ENCODE results near the gene GRAMD2B.

The GRAMD2B gene

DNA sequence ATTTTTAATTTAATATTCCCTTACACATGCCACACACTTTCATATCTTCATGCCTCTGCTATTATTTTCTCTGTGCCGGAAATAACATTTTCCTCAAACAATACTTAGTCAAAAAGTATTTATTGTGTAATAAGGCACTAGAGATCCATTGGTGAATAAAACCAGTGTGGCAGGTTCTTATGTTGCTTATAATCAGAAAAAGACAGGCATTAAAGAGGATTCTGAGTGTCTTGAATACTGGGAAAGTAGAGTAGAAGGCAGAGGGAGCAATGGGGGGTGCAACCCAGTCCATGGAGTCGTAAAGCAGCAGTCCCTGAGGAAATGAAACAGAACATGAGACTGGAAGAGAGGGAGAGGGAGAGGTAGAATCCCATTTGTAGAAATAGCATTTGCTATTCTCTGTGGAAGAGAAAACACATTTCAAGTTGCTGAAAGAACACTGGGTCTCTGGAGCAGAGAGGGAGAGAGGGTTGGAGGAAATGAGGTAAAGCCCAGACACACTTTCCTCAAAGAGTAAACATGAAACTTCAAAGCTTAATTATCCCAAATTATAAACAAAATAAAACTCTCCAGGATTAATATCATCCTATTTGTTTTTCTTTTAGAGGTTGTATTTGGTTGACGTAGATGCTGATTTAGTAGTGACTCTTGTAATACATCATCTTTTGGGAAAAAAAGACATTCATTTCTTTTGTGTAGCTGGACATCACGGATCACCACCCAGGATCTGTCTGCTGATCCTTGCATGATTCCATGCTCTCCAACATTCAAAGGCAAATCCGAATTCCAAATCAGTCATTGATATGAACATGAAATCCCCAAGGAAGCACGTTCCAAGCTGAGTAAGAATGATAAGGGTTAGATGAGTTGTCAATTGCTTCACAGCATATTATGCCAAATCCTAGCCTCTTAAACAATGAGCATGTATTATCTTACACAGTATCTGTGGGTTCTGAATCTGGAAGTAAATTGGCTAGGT lies 37.4 kb upstream of the GRAMD2B start:
- Histone ChIP-seq H3K4me2 (ENCODE audit: low read length, poor library complexity, severe bottlenecking) (no peak overlapping the region), H3K27ac (ENCODE audit: low read length, poor library complexity, severe bottlenecking) (peak overlapping the region; percentile 78), H2BK5ac (ENCODE audit: low read depth, low read length, poor library complexity, severe bottlenecking) (no peak overlapping the region), H2AK5ac (ENCODE audit: low read length, severe bottlenecking) (peak overlapping the region; percentile 86), H3K36me3 (ENCODE audit: control insufficient read depth in 1 of 2, insufficient read depth in 2 of 2, low read depth in 1 of 2, low read length in 2 of 2) (no peaks in the 10 kb centered on the region), H4K91ac (ENCODE audit: low read length) (no peak overlapping the region), H3K14ac (ENCODE audit: low read length in 2 of 2) (no peak overlapping the region), H2BK12ac (ENCODE audit: low read length in 2 of 2) (no peak overlapping the region), H3K27me3 (ENCODE audit: control insufficient read depth in 1 of 2, insufficient read depth in 1 of 2, low read length in 2 of 2) (no peaks in the 10 kb centered on the region), H3K79me1 (replicated peaks; ENCODE audit: low read length, poor library complexity, severe bottlenecking) (peaks cover 8% of the 10 kb centered on the region), H2BK120ac (ENCODE audit: low read depth, low read length) (no peak overlapping the region), H2BK15ac (ENCODE audit: low read depth, poor library complexity, severe bottlenecking) (no peak overlapping the region), H3K4me1 (ENCODE audit: control insufficient read depth, insufficient read depth, low read depth, low read length) (peaks cover 8% of the 10 kb centered on the region), H3K9ac (ENCODE audit: low read length) (no peak overlapping the region), H4K8ac (ENCODE audit: low read length) (no peak overlapping the region), H3K4me3 (ENCODE audit: insufficient read depth in 1 of 2, low read depth in 1 of 2, low read length in 2 of 2) (no peak overlapping the region), H2AFZ (ENCODE audit: low read depth, low read length) (no peak overlapping the region), H3K23ac (ENCODE audit: low read length in 2 of 2) (no peak overlapping the region), H3K4ac (ENCODE audit: low read depth in 1 of 2, low read length in 2 of 2) (no peak overlapping the region), H3K18ac (ENCODE audit: low read depth in 1 of 2, low read length in 2 of 2) (no peak overlapping the region), H3K9me3 (ENCODE audit: control insufficient read depth, low read length) (peaks cover 10% of the 10 kb centered on the region)
- WGBS: 79% methylated on average over 3 of the region's 6 CpGs
- DNase-seq: no peak

DNA sequence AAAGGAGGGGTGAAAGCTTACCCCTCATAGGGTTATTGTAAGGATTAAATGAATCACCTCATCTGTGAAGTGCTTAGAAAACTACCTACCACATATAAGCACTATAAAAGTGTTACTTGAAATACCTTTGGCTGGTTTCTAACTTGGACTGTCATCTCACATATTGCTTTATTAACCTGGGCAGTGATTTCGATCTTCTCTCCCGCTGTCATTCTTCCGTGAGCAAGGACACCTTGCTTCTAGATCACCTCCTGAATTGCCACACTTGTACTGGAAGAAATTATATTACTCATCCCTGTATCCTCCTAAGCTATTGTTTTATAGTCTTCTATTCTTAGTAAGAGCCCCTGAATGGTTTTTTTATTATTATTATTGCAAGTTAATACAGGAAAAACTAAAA lies 34.0 kb upstream of the GRAMD2B start:
- Histone ChIP-seq H2BK15ac (ENCODE audit: low read depth, poor library complexity, severe bottlenecking) (no peak overlapping the region), H4K8ac (ENCODE audit: low read length) (no peak overlapping the region), H3K4me3 (ENCODE audit: insufficient read depth in 1 of 2, low read depth in 1 of 2, low read length in 2 of 2) (no peak overlapping the region), H2AK5ac (ENCODE audit: low read length, severe bottlenecking) (no peak overlapping the region), H2AFZ (ENCODE audit: low read depth, low read length) (no peak overlapping the region), H3K9me3 (ENCODE audit: control insufficient read depth, low read length) (no peaks in the 10 kb centered on the region), H2BK5ac (ENCODE audit: low read depth, low read length, poor library complexity, severe bottlenecking) (no peak overlapping the region), H3K27me3 (ENCODE audit: control insufficient read depth in 1 of 2, insufficient read depth in 1 of 2, low read length in 2 of 2) (no peaks in the 10 kb centered on the region), H2BK120ac (ENCODE audit: low read depth, low read length) (no peak overlapping the region), H4K91ac (ENCODE audit: low read length) (no peak overlapping the region), H3K9ac (ENCODE audit: low read length) (no peak overlapping the region), H3K23ac (ENCODE audit: low read length in 2 of 2) (no peak overlapping the region), H3K18ac (ENCODE audit: low read depth in 1 of 2, low read length in 2 of 2) (no peak overlapping the region), H3K4ac (ENCODE audit: low read depth in 1 of 2, low read length in 2 of 2) (no peak overlapping the region), H3K4me2 (ENCODE audit: low read length, poor library complexity, severe bottlenecking) (no peak overlapping the region), H3K36me3 (ENCODE audit: control insufficient read depth in 1 of 2, insufficient read depth in 2 of 2, low read depth in 1 of 2, low read length in 2 of 2) (no peaks in the 10 kb centered on the region), H2BK12ac (ENCODE audit: low read length in 2 of 2) (no peak overlapping the region), H3K14ac (ENCODE audit: low read length in 2 of 2) (no peak overlapping the region), H3K27ac (ENCODE audit: low read length, poor library complexity, severe bottlenecking) (no peak overlapping the region), H3K4me1 (ENCODE audit: control insufficient read depth, insufficient read depth, low read depth, low read length) (peaks cover 6% of the 10 kb centered on the region), H3K79me1 (replicated peaks; ENCODE audit: low read length, poor library complexity, severe bottlenecking) (peaks cover 13% of the 10 kb centered on the region)
- no peak for DNase-seq
- WGBS: 100% methylated on average over 3 of the region's 3 CpGs

DNA sequence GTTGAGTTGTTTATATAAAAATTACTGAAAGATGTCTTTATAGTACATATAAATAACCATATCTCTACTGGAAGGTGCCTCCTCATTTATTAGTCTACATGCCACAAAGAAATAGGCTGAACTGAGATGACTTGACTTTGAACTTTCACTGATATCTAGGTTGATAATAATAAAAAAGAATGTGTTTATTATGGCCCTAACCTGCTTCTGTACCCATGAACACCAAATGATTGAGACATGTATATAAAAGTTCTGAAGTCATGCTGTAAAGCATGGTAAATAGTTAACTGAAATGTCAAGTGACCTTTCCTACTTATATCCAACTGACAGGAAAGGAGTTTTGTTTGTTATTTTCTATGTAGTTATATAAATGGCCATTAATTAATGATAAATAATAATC lies 33.2 kb upstream of the GRAMD2B start:
- Histone ChIP-seq H3K27ac (ENCODE audit: low read length, poor library complexity, severe bottlenecking) (no peak overlapping the region), H3K23ac (ENCODE audit: low read length in 2 of 2) (no peak overlapping the region), H3K4me3 (ENCODE audit: insufficient read depth in 1 of 2, low read depth in 1 of 2, low read length in 2 of 2) (no peak overlapping the region), H2AFZ (ENCODE audit: low read depth, low read length) (no peak overlapping the region), H2BK5ac (ENCODE audit: low read depth, low read length, poor library complexity, severe bottlenecking) (no peak overlapping the region), H3K18ac (ENCODE audit: low read depth in 1 of 2, low read length in 2 of 2) (no peak overlapping the region), H3K4ac (ENCODE audit: low read depth in 1 of 2, low read length in 2 of 2) (no peak overlapping the region), H2AK5ac (ENCODE audit: low read length, severe bottlenecking) (no peak overlapping the region), H4K91ac (ENCODE audit: low read length) (no peak overlapping the region), H2BK15ac (ENCODE audit: low read depth, poor library complexity, severe bottlenecking) (no peak overlapping the region), H3K27me3 (ENCODE audit: control insufficient read depth in 1 of 2, insufficient read depth in 1 of 2, low read length in 2 of 2) (no peaks in the 10 kb centered on the region), H3K9me3 (ENCODE audit: control insufficient read depth, low read length) (no peaks in the 10 kb centered on the region), H3K14ac (ENCODE audit: low read length in 2 of 2) (no peak overlapping the region), H3K4me1 (ENCODE audit: control insufficient read depth, insufficient read depth, low read depth, low read length) (peaks cover 3% of the 10 kb centered on the region), H3K79me1 (replicated peaks; ENCODE audit: low read length, poor library complexity, severe bottlenecking) (peaks cover 13% of the 10 kb centered on the region), H3K36me3 (ENCODE audit: control insufficient read depth in 1 of 2, insufficient read depth in 2 of 2, low read depth in 1 of 2, low read length in 2 of 2) (no peaks in the 10 kb centered on the region), H2BK120ac (ENCODE audit: low read depth, low read length) (no peak overlapping the region), H4K8ac (ENCODE audit: low read length) (no peak overlapping the region), H2BK12ac (ENCODE audit: low read length in 2 of 2) (no peak overlapping the region), H3K9ac (ENCODE audit: low read length) (no peak overlapping the region), H3K4me2 (ENCODE audit: low read length, poor library complexity, severe bottlenecking) (no peak overlapping the region)
- no peak for DNase-seq

DNA sequence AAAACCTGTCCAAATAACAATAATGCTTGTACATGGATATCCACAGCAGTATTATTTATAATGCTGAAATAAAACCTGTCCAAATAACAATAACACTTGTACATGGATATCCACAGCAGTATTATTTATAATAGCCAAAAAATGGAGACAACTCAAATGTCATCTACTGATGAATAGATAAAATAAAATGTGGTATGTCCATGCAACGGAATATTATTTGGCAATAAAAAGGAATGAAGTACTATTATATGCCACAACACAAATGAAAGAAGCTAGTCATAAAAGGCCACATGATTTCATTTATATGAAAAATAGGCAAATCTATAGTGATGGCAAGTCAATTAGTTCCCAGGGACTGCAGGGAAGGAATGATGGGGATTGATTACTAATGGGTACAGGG lies 31.8 kb upstream of the GRAMD2B start:
- no peak overlapping the region for H2AFZ ChIP-seq (ENCODE audit: low read depth, low read length)
- H2AK5ac ChIP-seq (ENCODE audit: low read length, severe bottlenecking): no peak overlapping the region
- no peak overlapping the region for H3K18ac ChIP-seq (ENCODE audit: low read depth in 1 of 2, low read length in 2 of 2)
- no CpG with 5 or more reads among the region's 1 CpG for WGBS
- H3K4ac ChIP-seq (ENCODE audit: low read depth in 1 of 2, low read length in 2 of 2): no peak overlapping the region
- no peak overlapping the region for H3K14ac ChIP-seq (ENCODE audit: low read length in 2 of 2)
- H3K23ac ChIP-seq (ENCODE audit: low read length in 2 of 2): no peak overlapping the region
- no peak overlapping the region for H2BK5ac ChIP-seq (ENCODE audit: low read depth, low read length, poor library complexity, severe bottlenecking)
- H4K91ac ChIP-seq (ENCODE audit: low read length): no peak overlapping the region
- no peak overlapping the region for H3K4me3 ChIP-seq (ENCODE audit: insufficient read depth in 1 of 2, low read depth in 1 of 2, low read length in 2 of 2)
- H2BK15ac ChIP-seq (ENCODE audit: low read depth, poor library complexity, severe bottlenecking): no peak overlapping the region
- H2BK120ac ChIP-seq (ENCODE audit: low read depth, low read length): no peak overlapping the region
- no peak overlapping the region for H3K9ac ChIP-seq (ENCODE audit: low read length)
- no peaks in the 10 kb centered on the region for H3K27me3 ChIP-seq (ENCODE audit: control insufficient read depth in 1 of 2, insufficient read depth in 1 of 2, low read length in 2 of 2)
- no peak overlapping the region for H3K27ac ChIP-seq (ENCODE audit: low read length, poor library complexity, severe bottlenecking)
- H3K9me3 ChIP-seq (ENCODE audit: control insufficient read depth, low read length): no peaks in the 10 kb centered on the region
- no peak overlapping the region for H4K8ac ChIP-seq (ENCODE audit: low read length)
- H3K4me1 ChIP-seq (ENCODE audit: control insufficient read depth, insufficient read depth, low read depth, low read length): peaks cover 3% of the 10 kb centered on the region
- H2BK12ac ChIP-seq (ENCODE audit: low read length in 2 of 2): no peak overlapping the region
- H3K79me1 ChIP-seq (replicated peaks; ENCODE audit: low read length, poor library complexity, severe bottlenecking): peaks cover 12% of the 10 kb centered on the region
- H3K36me3 ChIP-seq (ENCODE audit: control insufficient read depth in 1 of 2, insufficient read depth in 2 of 2, low read depth in 1 of 2, low read length in 2 of 2): no peaks in the 10 kb centered on the region
- no peak for DNase-seq
- H3K4me2 ChIP-seq (ENCODE audit: low read length, poor library complexity, severe bottlenecking): no peak overlapping the region
